Endothelial cell of umbilical vein (primary cell): ENCODE data around the gene JSRP1. TPM values are rescaled to one million over a fixed set of nuclear protein-coding genes. Genes with fewer than 3 reads are reported as not detected.

ENCODE experiments used
- BruUV-seq: library from RNA; stranded (reverse); fragments of 400-500 nt; replicated peaks from 2 replicates; lab custom pipeline; 2021; lab: Mats Ljungman, UMichigan
- CTCF ChIA-PET: fragments of 300-600, 350-600 bp; sonication (Branson Sonifier 250); formaldehyde crosslinking; loops from one replicate; lab custom pipeline; 2021; ENCODE audit warnings: antibody characterized with exemption, inconsistent platforms; lab: Charles Lee
- POLR2A ChIA-PET: fragments of 300-600, 350-600 bp; sonication (Branson Sonifier 250); formaldehyde crosslinking; loops from one replicate; lab custom pipeline; 2021; ENCODE audit warnings: antibody characterized with exemption, inconsistent platforms; lab: Charles Lee
- DNase-seq: peaks from one replicate; pipeline ENCODE4 v3.0.0-alpha.2; 2011; ENCODE audit warnings: low read depth, low spot score
- FAIRE-seq: peaks from 2 replicates; lab custom pipeline; 2011; peaks lifted over from hg19 to GRCh38; lab: Jason Lieb, UNC
- H2AFZ ChIP-seq: 2 replicates; pipeline ENCODE4 v1.6.0; 2012; ENCODE audit warnings: low read depth, low read length, control low read depth, inconsistent platforms
- H3K27ac ChIP-seq: 2 replicates; pipeline ENCODE4 v1.5.1; 2011; ENCODE audit warnings: low read depth, mild to moderate bottlenecking, control low read depth, low read length, moderate library complexity; ENCODE audit not compliant: insufficient read depth
- H3K27me3 ChIP-seq, 2 experiments: 2 replicates each; pipeline versions ENCODE4 v1.6.0 to v1.6.1; 2011; ENCODE audit warnings: low read length in 2 of 2, mixed read lengths in 1 of 2; ENCODE audit not compliant: control insufficient read depth in 2 of 2, insufficient read depth in 2 of 2
- H3K36me3 ChIP-seq, 2 experiments: 2 replicates in 1 of 2; 3 replicates in 1 of 2; pipeline ENCODE4 v1.5.1; 2011; ENCODE audit warnings: low read length in 2 of 2, mild to moderate bottlenecking in 1 of 2, moderate library complexity in 1 of 2; ENCODE audit not compliant: control insufficient read depth in 2 of 2, insufficient read depth in 2 of 2; ENCODE audit errors: extremely low read depth in 1 of 2
- H3K4me1 ChIP-seq: 3 replicates; pipeline ENCODE4 v1.5.1; 2011; ENCODE audit warnings: mild to moderate bottlenecking, low read length; ENCODE audit not compliant: control insufficient read depth, insufficient read depth; ENCODE audit errors: extremely low read depth
- H3K4me2 ChIP-seq: 2 replicates; pipeline ENCODE4 v1.6.1; 2011; ENCODE audit warnings: low read length, control low read depth, mixed read lengths; ENCODE audit not compliant: insufficient read depth
- H3K4me3 ChIP-seq, 3 experiments: fragments of 200-600 bp in 1 of 3; sonication (generic), shearing (Covaris generic) in 1 of 3; replicated peaks in 1 of 3; 2 replicates each; pipeline ENCODE4 v1.5.1; 2011 to 2016; ENCODE audit warnings: control low read depth in 3 of 3, low read length in 3 of 3, mild to moderate bottlenecking in 2 of 3, inconsistent platforms in 1 of 3, low read depth in 1 of 3, moderate library complexity in 1 of 3; ENCODE audit not compliant: insufficient read depth in 1 of 3
- H3K79me2 ChIP-seq: 2 replicates; pipeline ENCODE4 v1.6.0; 2012; ENCODE audit warnings: low read length, inconsistent platforms; ENCODE audit not compliant: control insufficient read depth, insufficient read depth
- H3K9ac ChIP-seq: replicated peaks from 2 replicates; pipeline ENCODE3; 2011; ENCODE audit warnings: low read length, control low read depth; ENCODE audit not compliant: insufficient read depth; ENCODE audit errors: extremely low read depth
- H3K9me1 ChIP-seq: replicated peaks from 3 replicates; pipeline ENCODE4 v1.6.0; 2011; ENCODE audit warnings: mild to moderate bottlenecking, low read length; ENCODE audit not compliant: control insufficient read depth, insufficient read depth; ENCODE audit errors: extremely low read depth
- H3K9me3 ChIP-seq: replicated peaks from 2 replicates; pipeline ENCODE4 v1.5.1; 2012; ENCODE audit warnings: low read length, inconsistent platforms; ENCODE audit not compliant: control insufficient read depth, insufficient read depth
- H4K20me1 ChIP-seq: replicated peaks from 2 replicates; pipeline ENCODE3; 2011; ENCODE audit warnings: mild to moderate bottlenecking, low read length; ENCODE audit not compliant: control insufficient read depth, insufficient read depth; ENCODE audit errors: extremely low read depth
- CTCF ChIP-seq, 2 donors: IDR thresholded peaks; 1 replicate in 1 of 2; 2 replicates in 1 of 2; pipeline ENCODE4 v1.5.1; 2011; ENCODE audit warnings: low read length in 2 of 2, mild to moderate bottlenecking in 2 of 2, moderate library complexity in 2 of 2, control low read depth in 1 of 2, inconsistent platforms in 1 of 2, low read depth in 1 of 2; ENCODE audit not compliant: insufficient read depth in 1 of 2; ENCODE audit errors: extremely low read depth in 1 of 2
- EZH2 ChIP-seq: IDR thresholded peaks from 2 replicates; pipeline ENCODE4 v1.6.1; 2012; ENCODE audit warnings: borderline replicate concordance, low read depth, mild to moderate bottlenecking, moderate library complexity, low read length, inconsistent platforms; ENCODE audit not compliant: severe bottlenecking
- FOS ChIP-seq: IDR thresholded peaks from 2 replicates; pipeline ENCODE4 v1.6.1; 2011; ENCODE audit warnings: mild to moderate bottlenecking, low read length, moderate library complexity, borderline replicate concordance; ENCODE audit not compliant: insufficient read depth
- GATA2 ChIP-seq: IDR thresholded peaks from 2 replicates; pipeline ENCODE4 v1.7.0; 2011; ENCODE audit warnings: low read depth, mild to moderate bottlenecking, moderate library complexity, mixed read lengths, low read length; ENCODE audit not compliant: insufficient read length, insufficient read depth
- JUN ChIP-seq: IDR thresholded peaks from 2 replicates; pipeline ENCODE4 v1.6.1; 2011; ENCODE audit warnings: borderline replicate concordance, low read depth; ENCODE audit not compliant: insufficient read length, insufficient read depth
- MYC ChIP-seq: IDR thresholded peaks from one replicate; pipeline ENCODE4 v1.6.1; 2011; ENCODE audit warnings: mild to moderate bottlenecking, low read depth, low read length
- POLR2A ChIP-seq: IDR thresholded peaks from 2 replicates; pipeline ENCODE4 v1.6.1; 2012; ENCODE audit warnings: low read depth, mild to moderate bottlenecking, control low read depth, low read length
- POLR2AphosphoS5 ChIP-seq: IDR thresholded peaks from 2 replicates; pipeline ENCODE4 v1.6.1; 2012; ENCODE audit warnings: low read depth, mild to moderate bottlenecking, control low read depth, low read length, moderate library complexity; ENCODE audit not compliant: insufficient read depth
- dilution Hi-C: fragments of 300-500 bp; cut with MboI; formaldehyde crosslinking; loops from one replicate; pipeline ENCODE4 v1.15.0; 2019; ENCODE audit warnings: low sequenced_read_pairs; ENCODE audit not compliant: extremely low pct_ligation_motif_present
- intact Hi-C: fragments of 100-400 bp; cut with micrococcal nuclease; formaldehyde crosslinking; loops from one replicate; pipeline ENCODE4 v1.10.0; 2022
- polyA plus RNA-seq, 4 experiments: library from polyadenylated mRNA; depleted of rRNA in 3 of 4; stranded (reverse) in 3 of 4; unstranded in 1 of 4; fragments of >200 nt; gene quantifications; 2 replicates each; pipeline versions ENCODE4 v1.2.1 to v1.2.3, GENCODE V29; 2011 to 2012; ENCODE audit warnings: missing spikeins in 1 of 4
- total RNA-seq: library from RNA; stranded (reverse); gene quantifications from 2 replicates; pipeline ENCODE4 v1.2.3, GENCODE V29; 2021
- TF ChIP-seq, protein P1 (sequence below): IDR thresholded peaks from 2 replicates; pipeline ENCODE4 v1.6.1; 2011; ENCODE audit not compliant: insufficient read depth, insufficient read length

The JSRP1 gene
- total and polyA plus RNA-seq, 2 donors (not counting 3 experiments of a cell fraction or from before 2014, with no cell fraction given) = not detected

- intact Hi-C loops (no loop called here), dilution Hi-C loops (no loop called here)
- H3K9me3 ChIP-seq = no peaks in the 10 kb centered on the region
- ChIA-PET CTCF (no interaction called here), POLR2A (no interaction called here)
- H3K4me3 ChIP-seq = no peak overlapping the region
- peaks cover 12 to 40% of the 10 kb centered on the region in 2 experiments for H3K36me3 ChIP-seq
- no peak overlapping the region for H3K9ac ChIP-seq
- H3K4me2 ChIP-seq = no peak overlapping the region
- no peaks in the 10 kb centered on the region for H3K27me3 ChIP-seq
- no peak for DNase-seq
- H3K27ac ChIP-seq = no peak overlapping the region
- H3K79me2 ChIP-seq = no peaks in the 10 kb centered on the region
- no peaks in the 10 kb centered on the region for H3K9me1 ChIP-seq
- H3K4me1 ChIP-seq = no peaks in the 10 kb centered on the region
- H4K20me1 ChIP-seq = no peaks in the 10 kb centered on the region
- TF ChIP-seq EZH2 (no peak), FOS (no peak), JUN (no peak), GATA2 (no peak), CTCF (IDR thresholded peaks at IDR 0.05; ENCODE audit: extremely low read depth in 1 of 2, insufficient read depth in 1 of 2, low read depth in 1 of 2, low read length in 2 of 2) (no peak), POLR2A (no peak), POLR2AphosphoS5 (no peak), MYC (no peak)
- TF ChIP-seq, protein P1, sequence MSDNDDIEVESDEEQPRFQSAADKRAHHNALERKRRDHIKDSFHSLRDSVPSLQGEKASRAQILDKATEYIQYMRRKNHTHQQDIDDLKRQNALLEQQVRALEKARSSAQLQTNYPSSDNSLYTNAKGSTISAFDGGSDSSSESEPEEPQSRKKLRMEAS = no peak
- FAIRE-seq = no peak
- no TSS peak for BruUV-seq
- H2AFZ ChIP-seq = no peak overlapping the region
These were observed 38.6 kb downstream of the JSRP1 start for GRCh38 chr19:2217591-2217990.
